Suprapubic skin (tissue), 4 donors: ENCODE measurements around the gene GLRX3. TPM values are rescaled to one million over a fixed set of nuclear protein-coding genes. Genes with fewer than 3 reads are reported as not detected.

Source experiments
- DNase-seq, 2 donors: peaks; one replicate each; pipeline ENCODE4 v3.0.0-alpha.2; 2019; ENCODE audit warnings: low spot score in 2 of 2
- H3K27ac ChIP-seq: fragments of 200-600 bp; sonication (generic); one replicate; pipeline ENCODE4 v1.5.1; 2019
- H3K27me3 ChIP-seq: fragments of 200-600 bp; sonication (generic); one replicate; pipeline ENCODE4 v1.5.1; 2019
- H3K36me3 ChIP-seq: fragments of 200-600 bp; sonication (generic); one replicate; pipeline ENCODE4 v1.5.1; 2019
- H3K4me1 ChIP-seq: fragments of 200-600 bp; sonication (generic); one replicate; pipeline ENCODE4 v1.5.1; 2019
- H3K4me3 ChIP-seq: fragments of 200-600 bp; sonication (generic); one replicate; pipeline ENCODE4 v1.5.1; 2019; ENCODE audit warnings: mild to moderate bottlenecking
- H3K9me3 ChIP-seq: fragments of 200-600 bp; sonication (generic); one replicate; pipeline ENCODE4 v1.5.1; 2019
- EP300 ChIP-seq: sonication (generic); formaldehyde crosslinking; IDR thresholded peaks from one replicate; pipeline ENCODE4 v1.6.1; 2017; ENCODE audit warnings: antibody characterized with exemption
- POLR2A ChIP-seq, 2 donors: fragments of 450-650 bp; IDR thresholded peaks; one replicate each; pipeline ENCODE4 v1.6.1; 2017; ENCODE audit warnings: antibody characterized with exemption in 2 of 2, mild to moderate bottlenecking in 2 of 2, moderate library complexity in 2 of 2
- POLR2AphosphoS5 ChIP-seq, 3 donors: sonication (generic); formaldehyde crosslinking; IDR thresholded peaks; one replicate each; pipeline ENCODE4 v1.6.1; 2017; ENCODE audit warnings: antibody characterized with exemption in 3 of 3
- WGBS: methylation state at CpG from one replicate; pipeline ENCODE4 v1.1.5; 2018; 5-methylcytosine and 5-hydroxymethylcytosine counted together
- total RNA-seq, 4 donors: library from RNA; depleted of rRNA; stranded (reverse); fragments of >200 nt; gene quantifications; one replicate each; pipeline ENCODE4 v1.1.0, GENCODE V29; 2016
- TF ChIP-seq, protein P1 (sequence below), 2 donors: fragments of 200-600 bp in 1 of 2; fragments of 450-650 bp in 1 of 2; sonication (generic) in 1 of 2; IDR thresholded peaks; one replicate each; pipeline ENCODE4 v1.5.1; 2016 to 2019; ENCODE audit warnings: antibody characterized with exemption in 2 of 2, mild to moderate bottlenecking in 1 of 2, moderate library complexity in 1 of 2

GLRX3 gene
- total RNA-seq, 4 donors from 2014 or later: 35.7 to 115 (median 44.7) TPM

DNA sequence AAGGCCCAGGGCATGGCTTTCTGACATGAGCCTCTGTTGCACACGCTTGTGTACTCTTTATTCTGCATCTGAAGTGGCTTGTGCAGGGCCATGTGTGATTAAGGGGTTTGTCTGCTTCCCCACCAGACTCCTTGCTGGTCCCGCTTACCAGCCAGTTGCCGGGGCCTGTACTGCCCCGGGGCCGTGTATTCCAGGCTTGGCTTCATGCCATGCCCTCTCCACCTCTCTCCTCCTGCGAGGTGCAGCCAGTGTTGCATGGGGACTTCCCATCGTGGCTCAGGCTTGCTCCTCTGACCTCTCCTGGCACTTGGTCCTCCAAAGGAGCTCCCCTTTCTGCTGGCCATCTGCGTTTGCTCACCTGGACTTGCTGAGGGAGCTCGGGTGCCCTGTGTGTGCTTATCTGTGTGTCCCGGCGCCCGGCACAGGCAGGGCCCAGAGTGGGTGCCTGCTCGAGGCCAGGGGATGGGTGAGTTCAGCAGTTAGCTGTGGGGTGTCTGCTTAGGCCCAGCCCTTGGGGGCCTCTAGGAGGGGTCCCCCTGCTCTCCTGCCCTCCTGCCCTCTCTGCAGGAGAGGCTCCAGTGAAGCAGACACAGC is 14.6 kb upstream of the GLRX3 start:
- no peaks in the 10 kb centered on the region for H3K27me3 ChIP-seq
- WGBS: 48% methylated on average over 6 of the region's 13 CpGs
- DNase-seq: peak in 1 of 2 donors; percentile 58

DNA sequence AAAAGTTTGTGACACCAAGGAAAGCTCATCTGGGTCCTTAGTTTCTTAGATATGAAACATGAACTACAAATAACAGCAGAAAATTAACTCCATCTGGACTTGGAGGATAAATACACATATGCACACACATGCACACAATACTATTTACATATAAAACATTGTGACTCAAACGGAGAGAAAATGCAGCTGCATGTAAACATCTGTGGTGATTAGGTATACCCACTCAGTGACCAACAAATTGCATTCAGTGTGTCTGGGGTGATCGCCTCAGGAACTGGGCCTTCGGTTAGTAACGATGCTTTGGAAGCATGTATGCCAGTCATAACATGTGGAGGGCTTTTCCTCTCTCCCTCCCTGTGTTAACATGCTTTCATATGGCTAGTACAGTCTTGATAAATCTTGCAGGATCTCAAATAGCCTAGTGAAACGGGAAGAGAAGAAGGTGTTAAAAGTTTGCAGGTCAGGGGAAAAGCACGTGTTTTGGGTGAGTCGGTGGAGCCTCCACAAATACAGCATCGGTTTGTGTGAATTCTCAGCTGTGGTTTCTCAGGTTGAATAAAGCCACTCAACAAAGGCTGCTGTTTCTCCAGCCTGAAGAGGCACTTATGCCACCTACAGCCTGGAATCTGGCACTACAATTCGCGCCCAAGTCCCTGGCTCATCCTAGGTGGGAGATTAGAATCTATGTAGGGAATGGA is 8.7 kb upstream of the GLRX3 start:
- no peaks in the 10 kb centered on the region for H3K27me3 ChIP-seq
- no peak for DNase-seq
- no peaks in the 10 kb centered on the region for H3K36me3 ChIP-seq
- H3K4me3 ChIP-seq: no peak overlapping the region
- H3K9me3 ChIP-seq: no peaks in the 10 kb centered on the region
- no peaks in the 10 kb centered on the region for H3K4me1 ChIP-seq
- no peak for TF ChIP-seq POLR2A (IDR thresholded peaks at IDR 0.05)
- TF ChIP-seq, protein P1, sequence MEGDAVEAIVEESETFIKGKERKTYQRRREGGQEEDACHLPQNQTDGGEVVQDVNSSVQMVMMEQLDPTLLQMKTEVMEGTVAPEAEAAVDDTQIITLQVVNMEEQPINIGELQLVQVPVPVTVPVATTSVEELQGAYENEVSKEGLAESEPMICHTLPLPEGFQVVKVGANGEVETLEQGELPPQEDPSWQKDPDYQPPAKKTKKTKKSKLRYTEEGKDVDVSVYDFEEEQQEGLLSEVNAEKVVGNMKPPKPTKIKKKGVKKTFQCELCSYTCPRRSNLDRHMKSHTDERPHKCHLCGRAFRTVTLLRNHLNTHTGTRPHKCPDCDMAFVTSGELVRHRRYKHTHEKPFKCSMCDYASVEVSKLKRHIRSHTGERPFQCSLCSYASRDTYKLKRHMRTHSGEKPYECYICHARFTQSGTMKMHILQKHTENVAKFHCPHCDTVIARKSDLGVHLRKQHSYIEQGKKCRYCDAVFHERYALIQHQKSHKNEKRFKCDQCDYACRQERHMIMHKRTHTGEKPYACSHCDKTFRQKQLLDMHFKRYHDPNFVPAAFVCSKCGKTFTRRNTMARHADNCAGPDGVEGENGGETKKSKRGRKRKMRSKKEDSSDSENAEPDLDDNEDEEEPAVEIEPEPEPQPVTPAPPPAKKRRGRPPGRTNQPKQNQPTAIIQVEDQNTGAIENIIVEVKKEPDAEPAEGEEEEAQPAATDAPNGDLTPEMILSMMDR (IDR thresholded peaks at IDR 0.05): peak; percentile 47 to 80
- 6% methylated on average over 10 of the region's 10 CpGs for WGBS
- H3K27ac ChIP-seq: no peak overlapping the region

More for the DNA sequence above, 14.6 kb upstream of the GLRX3 start:
- H3K4me1 ChIP-seq: no peaks in the 10 kb centered on the region
- no peak overlapping the region for H3K27ac ChIP-seq
- H3K9me3 ChIP-seq: peaks cover 10% of the 10 kb centered on the region
- H3K36me3 ChIP-seq: no peaks in the 10 kb centered on the region
- TF ChIP-seq POLR2AphosphoS5 (IDR thresholded peaks at IDR 0.05) (no peak), POLR2A (IDR thresholded peaks at IDR 0.05) (no peak), EP300 (no peak)
- TF ChIP-seq, protein P1 (IDR thresholded peaks at IDR 0.05): no peak
- H3K4me3 ChIP-seq: no peak overlapping the region

DNA sequence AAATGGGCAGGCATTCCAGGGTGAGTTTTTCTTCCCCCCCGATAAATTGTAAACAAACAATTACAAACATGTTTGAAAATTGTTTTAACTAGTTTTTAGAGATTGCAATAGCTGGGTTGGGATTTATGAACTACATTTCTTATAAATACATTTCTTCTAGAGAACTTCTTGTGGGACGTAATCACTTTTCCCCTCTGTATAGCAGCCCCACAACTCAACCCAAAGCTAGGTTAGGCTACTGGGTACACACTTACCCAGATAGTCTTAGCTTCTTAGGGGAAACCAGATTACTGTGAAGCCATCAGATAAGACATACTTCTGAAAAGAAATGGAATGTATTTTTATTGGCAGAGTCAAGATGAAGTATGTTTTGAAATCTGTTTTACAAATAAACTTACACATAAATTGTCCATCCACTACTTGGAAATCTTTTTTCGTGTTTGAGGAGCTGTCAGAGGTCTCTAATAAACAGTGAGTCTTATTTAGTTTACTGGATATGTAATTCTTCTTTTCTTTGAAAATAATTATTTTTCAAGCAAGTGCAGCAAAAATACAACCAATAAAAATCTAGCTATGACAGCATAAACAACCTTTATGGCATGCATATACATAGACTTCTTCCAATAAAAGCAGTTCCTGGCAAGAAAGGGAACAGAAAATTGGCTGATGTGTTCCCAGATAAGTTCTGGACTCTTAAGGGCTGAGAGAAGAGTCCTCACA is 8.0 kb upstream of the GLRX3 start:
- H3K4me1 ChIP-seq: no peaks in the 10 kb centered on the region
- TF ChIP-seq, protein P1 (IDR thresholded peaks at IDR 0.05): no peak
- TF ChIP-seq POLR2A (IDR thresholded peaks at IDR 0.05) (no peak), EP300 (no peak), POLR2AphosphoS5 (IDR thresholded peaks at IDR 0.05) (no peak)
- no peaks in the 10 kb centered on the region for H3K36me3 ChIP-seq
- no peaks in the 10 kb centered on the region for H3K27me3 ChIP-seq
- no peak overlapping the region for H3K27ac ChIP-seq
- WGBS: 33% methylated on average over 3 of the region's 3 CpGs
- H3K9me3 ChIP-seq: no peaks in the 10 kb centered on the region
- no peak for DNase-seq
- no peak overlapping the region for H3K4me3 ChIP-seq

DNA sequence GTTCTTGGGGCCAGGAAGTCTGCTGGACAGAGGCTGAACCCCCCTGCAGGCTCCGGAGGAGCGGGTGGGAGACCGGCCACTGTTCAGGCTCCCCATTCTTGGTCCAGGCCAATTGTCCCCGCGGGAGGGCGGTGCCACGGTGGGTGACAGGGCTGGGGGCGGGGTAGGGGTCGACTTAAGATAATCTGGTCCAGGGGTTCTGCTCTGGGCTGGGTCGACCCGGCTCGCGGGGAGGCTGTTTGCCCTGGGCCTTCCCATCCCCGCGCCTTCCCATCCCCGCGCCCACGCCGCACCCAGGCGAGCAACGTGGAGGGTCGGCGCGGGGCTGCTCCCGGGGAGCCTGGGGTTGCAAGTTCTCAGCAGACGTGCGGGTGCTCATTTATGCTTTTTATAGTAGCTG is 7.3 kb upstream of the GLRX3 start:
- TF ChIP-seq, protein P1 (IDR thresholded peaks at IDR 0.05): no peak
- TF ChIP-seq POLR2A (IDR thresholded peaks at IDR 0.05) (no peak), POLR2AphosphoS5 (IDR thresholded peaks at IDR 0.05) (no peak), EP300 (no peak)
- no peak for DNase-seq
- no peak overlapping the region for H3K27ac ChIP-seq
- H3K4me3 ChIP-seq: no peak overlapping the region
- H3K36me3 ChIP-seq: no peaks in the 10 kb centered on the region
- H3K9me3 ChIP-seq: no peaks in the 10 kb centered on the region
- no peaks in the 10 kb centered on the region for H3K4me1 ChIP-seq
- WGBS: 27% methylated on average over 26 of the region's 27 CpGs
- no peaks in the 10 kb centered on the region for H3K27me3 ChIP-seq

DNA sequence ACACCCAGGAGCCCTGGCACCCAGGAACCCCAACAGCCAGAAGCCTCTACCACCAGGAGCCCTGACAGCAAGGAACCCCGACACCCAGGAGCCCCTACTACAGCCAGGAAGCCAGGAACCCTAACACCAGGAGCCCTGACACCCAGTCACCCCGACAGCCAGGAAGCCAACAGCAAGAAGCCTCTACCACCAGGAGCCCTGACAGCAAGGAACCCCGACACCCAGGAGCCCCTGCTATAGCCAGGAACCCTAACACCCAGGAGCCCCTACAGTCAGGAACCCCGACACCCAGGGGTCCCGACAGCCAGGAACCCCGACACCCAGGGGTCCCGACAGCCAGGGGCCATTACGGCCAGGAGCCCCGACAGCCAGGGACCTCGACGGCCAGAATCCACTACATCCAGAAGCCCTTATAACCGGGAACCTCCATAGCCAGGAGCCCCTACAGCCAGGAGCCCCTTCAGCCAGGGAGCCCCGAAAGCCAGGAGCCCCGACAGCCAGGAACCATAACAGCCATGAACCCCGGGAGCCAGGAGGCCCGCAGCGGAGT is 440 bp upstream of the GLRX3 start:
- no peaks in the 10 kb centered on the region for H3K27me3 ChIP-seq
- peak overlapping the region; percentile 92 for H3K27ac ChIP-seq
- no peaks in the 10 kb centered on the region for H3K36me3 ChIP-seq
- no peak for DNase-seq
- no peaks in the 10 kb centered on the region for H3K9me3 ChIP-seq
- H3K4me3 ChIP-seq: peak overlapping the region; percentile 96
- 63% methylated on average over 3 of the region's 17 CpGs for WGBS
- H3K4me1 ChIP-seq: peaks cover 42% of the 10 kb centered on the region
- TF ChIP-seq, protein P1 (IDR thresholded peaks at IDR 0.05): no peak
- TF ChIP-seq POLR2A (IDR thresholded peaks at IDR 0.05) (no peak), POLR2AphosphoS5 (IDR thresholded peaks at IDR 0.05) (no peak), EP300 (no peak)
